ENCODE results near the gene SLC25A14.
A peak's percentile ranks its signal among the peaks of the same experiment; 100 is the strongest.
"Not testable (repeated sequence)": the region's sequence is repeated elsewhere in the genome, so short reads cannot be mapped to it uniquely, and the experiment has no call there.

The SLC25A14 gene, protein sequence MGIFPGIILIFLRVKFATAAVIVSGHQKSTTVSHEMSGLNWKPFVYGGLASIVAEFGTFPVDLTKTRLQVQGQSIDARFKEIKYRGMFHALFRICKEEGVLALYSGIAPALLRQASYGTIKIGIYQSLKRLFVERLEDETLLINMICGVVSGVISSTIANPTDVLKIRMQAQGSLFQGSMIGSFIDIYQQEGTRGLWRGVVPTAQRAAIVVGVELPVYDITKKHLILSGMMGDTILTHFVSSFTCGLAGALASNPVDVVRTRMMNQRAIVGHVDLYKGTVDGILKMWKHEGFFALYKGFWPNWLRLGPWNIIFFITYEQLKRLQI

DNA sequence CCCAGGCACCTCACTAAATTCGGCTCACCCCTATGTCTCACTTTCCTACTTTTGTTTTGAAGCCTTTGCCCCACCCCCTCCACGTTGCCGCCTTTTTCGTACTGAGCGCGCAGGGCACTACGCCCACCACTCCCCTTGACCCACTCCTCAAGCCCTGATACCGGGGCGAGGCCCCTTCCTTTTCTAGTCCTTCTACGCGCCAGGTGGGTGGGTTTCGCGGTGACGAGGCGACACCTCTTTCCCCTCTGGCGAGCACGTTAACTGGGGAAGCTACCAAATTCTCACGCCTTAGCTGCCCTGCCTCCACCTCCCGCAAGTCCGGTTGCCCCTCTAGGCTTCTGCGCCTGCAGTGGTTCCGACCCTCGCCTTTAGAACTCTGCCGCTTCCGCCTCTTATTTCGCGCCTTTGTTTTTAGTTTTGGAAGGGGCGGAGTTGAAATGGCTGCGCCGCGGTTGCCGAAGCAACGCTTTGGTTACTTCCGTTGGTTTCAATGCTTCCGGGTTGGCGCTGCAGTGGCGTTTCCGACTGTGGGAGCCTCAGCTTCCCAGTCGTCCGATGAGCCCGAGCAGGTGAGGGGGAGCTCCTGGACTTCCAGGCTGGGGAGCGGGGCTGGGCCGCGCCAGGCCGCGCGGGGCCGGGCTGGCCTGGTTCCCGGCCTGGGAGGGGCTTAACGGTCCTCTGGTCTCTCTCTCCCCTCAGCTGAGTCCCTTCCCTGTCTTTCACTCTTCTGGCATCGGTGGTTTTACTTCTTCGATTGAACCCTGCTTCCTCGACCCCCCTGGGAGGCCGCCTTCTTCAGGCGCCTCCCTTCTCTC, at the start of gene SLC25A14:
Gene SLC25A14, plus strand, starts transcription at position 512 of the 815 bp plus-strand sequence. CDS start 360 bp downstream, outside the sequence.
- DNase-seq (ENCODE audit: low read depth in 2 of 2), result peak; percentile 45 to 46

DNA sequence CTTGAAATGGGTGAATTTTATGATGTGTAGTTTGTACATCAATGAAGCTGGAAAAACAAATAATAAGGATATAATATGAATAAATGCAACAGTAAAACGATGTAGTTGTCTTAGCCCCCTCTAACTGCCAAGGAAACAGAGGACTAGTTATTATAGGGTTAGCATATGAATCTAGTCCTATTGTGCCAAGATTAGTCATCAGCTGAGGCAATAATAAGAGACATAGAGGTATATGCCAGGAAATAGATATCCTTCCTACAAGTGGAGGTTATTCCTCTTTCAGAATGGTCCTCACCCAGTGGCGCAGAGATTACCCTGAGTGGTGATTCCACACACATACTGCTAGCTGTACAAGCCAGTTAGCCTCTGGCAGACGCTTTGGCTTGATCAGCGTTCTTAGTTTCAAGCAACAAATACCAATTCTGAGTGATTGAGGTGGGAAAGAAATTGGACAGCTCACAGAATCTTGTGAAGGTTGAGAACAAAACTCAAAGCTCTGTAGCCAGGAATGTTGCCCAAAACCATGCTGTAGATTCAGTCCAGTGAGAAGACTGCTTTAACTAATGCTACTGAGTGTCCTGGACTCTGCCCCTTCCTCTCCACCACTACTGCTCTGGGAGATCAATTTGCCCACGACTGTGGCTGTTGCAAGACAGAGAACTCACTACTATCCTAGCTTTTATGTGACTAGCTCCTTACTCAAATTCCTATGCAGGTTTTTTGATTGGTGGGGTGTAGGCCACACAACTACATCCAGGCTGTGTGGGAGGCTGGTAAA, 44.0 kb upstream of the SLC25A14 start:
- DNase-seq (ENCODE audit: low read depth in 2 of 2), result no peak

DNA sequence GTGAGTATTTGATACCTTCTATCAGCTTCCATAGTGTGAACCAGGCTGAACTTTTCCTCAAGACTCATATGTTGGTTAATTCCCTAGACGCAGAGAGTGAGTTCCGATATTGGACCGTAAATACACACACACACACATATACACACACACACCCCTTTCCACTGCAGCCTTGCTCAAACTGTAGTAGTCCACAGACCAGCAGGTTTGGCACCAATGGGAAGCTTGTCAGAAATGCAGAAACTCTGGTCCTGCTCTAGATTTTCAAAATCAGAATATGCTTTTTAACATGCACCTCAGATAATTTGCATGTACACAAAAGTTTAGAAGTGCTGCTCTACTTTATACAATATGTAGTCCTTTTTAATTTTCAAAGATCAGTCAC, 43.4 kb upstream of the SLC25A14 start:
- DNase-seq (ENCODE audit: low read depth in 2 of 2), result no peak

DNA sequence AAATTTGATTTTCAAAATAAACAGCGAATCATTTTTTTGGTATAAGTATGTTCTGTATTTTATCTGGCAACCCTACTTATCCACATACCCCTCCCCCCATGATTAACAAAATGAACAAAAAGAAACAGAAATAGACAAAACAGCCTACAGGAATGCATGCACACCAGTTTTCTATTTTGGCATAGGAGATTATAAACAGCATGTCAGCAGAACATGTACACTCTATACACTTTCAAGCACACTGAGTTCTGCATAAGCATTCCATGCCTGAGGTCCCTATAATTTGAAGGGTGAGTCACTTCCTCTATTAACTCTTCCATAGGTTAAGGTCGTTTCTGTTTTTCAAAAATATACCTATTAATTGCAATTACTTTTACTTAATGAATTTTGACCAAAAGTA, 43.0 kb upstream of the SLC25A14 start:
- no peak for DNase-seq (ENCODE audit: low read depth in 2 of 2)

DNA sequence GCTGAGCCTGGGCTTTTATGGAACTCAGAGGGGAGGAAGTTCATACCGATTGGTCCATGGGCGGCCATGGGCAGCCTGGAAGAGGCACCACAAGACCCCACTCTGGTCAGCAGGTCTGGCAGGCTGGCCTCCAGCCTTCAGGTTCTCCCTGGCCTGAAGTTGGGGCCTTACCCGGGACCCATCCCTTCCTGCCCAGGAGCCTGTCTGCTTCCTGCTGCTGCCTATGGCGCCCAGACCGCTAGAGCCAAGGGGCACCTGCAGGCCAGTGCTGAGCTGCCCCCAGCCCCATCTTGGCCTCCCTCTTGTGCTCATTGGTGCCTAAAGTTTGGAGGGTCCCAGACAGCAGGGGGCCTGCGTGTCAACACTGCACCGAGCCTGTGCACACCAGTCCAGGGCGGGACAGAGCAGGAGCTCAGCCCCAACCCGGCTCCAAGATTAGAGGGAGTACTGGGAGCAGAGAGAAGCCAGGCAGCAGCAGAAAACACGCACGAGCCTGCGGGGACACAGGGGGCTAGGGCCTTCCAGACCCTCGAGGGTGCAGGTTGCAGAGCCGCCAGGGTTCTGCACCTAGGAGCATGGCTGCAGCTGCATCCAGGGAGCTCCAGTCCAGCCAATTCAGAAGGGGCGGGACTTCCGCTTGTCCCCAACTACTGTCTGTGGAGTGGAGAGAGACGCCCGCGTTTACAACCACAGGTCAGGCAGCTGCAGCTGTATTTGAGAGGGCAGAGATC, 40.3 kb upstream of the SLC25A14 start:
- no peak for DNase-seq (ENCODE audit: low read depth in 2 of 2)

DNA sequence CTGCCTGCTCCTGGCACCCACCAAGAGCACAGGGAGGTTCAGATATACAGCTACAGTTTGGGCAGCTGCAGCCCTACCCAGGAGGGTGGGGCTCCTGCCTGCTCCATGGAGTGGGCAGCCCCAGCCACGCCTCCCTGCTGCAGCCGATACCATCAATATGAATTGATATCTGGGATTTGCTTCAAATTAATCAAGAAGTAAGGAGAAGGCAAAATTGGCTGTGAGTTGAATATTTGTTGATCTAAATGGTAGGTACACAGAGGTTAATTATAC, 39.8 kb upstream of the SLC25A14 start:
- no peak for DNase-seq (ENCODE audit: low read depth in 2 of 2)

DNA sequence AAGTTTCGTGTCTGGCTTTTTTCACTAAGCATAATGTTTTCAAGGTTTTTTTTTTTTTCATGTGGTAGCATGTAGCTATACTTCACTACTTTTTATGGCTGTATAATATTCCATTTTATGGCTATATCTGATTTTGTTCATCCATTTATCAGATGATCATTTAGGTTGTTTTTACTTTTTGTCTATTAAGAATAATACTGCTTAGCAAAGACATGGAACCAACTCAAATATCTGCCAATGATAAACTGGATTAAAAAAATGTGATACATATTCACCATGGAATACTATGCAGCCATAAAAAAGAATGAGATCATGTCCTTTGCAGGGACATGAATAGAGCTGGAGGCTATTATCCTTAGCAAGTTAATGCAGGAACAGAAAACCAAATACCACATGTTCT, 38.3 kb upstream of the SLC25A14 start:
- no peak for DNase-seq (ENCODE audit: low read depth in 2 of 2)

DNA sequence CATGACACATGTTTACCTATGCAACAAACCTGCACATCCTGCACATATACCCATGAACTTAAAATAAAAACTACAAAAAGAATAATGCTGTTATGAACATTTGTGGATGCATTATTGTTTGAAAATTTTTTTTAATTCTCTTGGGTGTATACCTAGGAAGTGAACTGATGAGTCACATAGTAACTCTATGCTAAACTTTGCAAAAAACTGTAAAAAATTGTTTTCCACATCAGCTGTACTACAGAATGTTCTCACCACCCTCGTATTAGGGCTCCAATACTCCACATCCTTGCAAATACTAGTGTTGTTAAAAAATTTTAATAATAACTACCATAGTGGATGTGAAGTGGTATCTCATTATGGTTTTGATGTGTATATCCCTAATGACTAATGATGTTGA, 37.7 kb upstream of the SLC25A14 start:
- no peak for DNase-seq (ENCODE audit: low read depth in 2 of 2)

DNA sequence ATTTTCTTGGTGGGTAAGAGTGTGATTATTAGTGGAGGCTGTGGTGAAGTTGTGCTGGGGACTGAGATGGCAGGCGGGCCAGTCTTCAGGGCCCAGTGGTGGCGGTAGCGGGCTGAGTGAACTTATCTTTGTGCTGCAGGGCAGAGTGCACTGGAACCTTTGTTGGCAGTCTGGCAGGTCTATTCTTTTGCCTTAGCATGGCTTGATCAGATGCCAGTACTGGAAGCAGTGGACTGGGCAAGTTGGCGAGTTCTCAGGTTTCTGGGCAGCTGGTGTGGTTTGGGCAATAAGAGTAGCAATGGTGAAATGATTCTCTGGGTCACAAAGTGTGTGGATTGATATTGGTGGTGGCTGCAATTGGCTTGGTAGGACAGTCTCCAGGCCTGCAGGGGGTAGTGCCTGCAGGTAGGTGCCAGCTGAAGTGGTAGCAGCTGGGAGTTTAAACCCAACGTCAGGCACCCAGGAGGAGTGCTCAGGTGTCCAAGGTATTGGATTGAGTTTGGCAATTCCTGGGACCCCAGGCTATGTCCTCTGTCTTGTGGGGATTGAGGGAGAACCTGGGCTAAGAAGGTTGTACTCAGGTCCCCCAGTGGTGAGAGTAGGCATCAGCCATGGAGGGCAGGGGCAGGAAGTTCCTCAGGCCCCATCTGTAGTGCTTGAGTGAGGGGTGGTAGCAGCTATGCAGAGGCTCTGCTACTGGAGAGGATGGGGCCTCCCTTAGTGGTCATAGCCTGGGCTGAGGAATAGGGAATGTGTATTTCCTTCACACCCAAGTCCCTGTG, 34.9 kb upstream of the SLC25A14 start:
- no peak for DNase-seq (ENCODE audit: low read depth in 2 of 2)

DNA sequence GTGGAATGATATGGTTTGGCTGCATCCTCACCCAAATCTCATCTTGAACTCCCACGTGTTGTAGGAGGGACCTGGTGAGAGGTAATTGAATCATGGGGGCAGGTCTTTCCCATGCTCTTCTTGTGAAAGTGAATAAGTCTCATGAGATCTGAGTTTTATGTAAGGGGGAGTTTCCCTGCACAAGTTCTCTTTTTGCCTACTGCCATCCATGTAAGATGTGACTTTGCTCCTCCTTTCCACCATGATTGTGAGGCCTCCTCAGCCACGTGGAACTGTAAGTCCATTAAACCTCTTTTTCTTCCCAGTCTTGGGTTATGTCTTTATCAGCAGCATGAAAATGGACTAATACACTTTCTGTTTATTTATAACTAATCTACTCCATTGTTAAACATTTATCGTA, 19.8 kb upstream of the SLC25A14 start:
- not testable (repeated sequence) for DNase-seq (ENCODE audit: low read depth in 2 of 2)

DNA sequence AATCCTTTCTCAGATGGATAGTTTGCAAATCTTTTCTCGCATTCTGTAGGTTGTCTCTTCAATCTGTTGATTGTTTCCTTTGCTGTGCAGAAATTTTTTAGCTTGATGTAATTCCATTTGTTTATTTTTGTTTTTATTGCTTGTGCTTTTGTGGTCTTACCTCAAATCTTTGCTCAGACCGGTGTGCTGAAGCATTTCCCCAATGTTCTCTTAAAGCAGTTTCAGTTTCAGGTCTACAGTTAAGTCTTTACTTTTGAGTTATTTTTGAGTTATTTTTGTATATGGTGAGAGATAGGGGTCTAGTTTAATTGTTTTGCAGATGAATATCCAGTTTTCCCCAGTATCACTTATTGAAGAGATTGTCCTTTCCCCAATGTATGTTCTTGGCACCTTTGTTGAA, 18.2 kb upstream of the SLC25A14 start:
- DNase-seq (ENCODE audit: low read depth in 2 of 2), result no peak

DNA sequence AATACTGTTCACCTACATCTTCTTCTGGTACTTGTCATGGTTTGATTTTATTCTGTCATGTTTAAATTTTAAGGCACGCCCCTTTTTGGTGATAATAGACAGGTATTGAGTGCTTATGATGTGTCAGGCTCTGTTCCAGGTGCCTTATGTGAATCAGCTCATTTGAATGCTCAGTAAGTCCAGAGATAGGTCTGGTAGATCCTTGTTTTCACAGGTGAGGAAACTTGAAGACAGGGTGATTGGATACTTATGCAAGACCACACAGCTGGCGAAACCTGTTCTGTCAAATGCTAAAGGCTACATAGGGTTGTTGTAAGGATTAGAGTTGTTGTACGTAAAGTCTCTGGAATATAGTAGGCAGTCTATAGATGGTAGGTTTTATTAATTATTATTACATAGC, 9.6 kb upstream of the SLC25A14 start:
- DNase-seq (ENCODE audit: low read depth in 2 of 2), result no peak

DNA sequence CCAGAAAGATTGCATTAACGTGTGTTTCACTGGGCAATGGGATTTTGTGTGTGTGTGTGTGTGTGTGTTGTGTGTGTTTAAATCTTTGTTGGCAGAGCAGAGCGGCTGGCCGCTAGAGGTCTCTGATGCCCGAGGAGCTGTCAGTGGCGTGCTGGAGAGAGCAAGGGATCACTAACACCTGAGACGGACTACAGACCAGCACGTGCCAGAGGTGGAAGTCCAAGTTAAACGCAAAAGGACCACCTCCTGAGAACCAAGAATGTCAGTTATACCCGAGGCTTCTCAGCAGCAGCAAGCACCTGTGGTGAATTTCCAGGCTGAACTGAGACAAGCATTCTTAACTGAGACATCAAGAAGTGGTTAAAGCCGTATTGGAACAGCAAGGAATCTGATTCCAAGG, 9.0 kb upstream of the SLC25A14 start:
- DNase-seq (ENCODE audit: low read depth in 2 of 2), result peak in 1 of 2 donors; percentile 14

DNA sequence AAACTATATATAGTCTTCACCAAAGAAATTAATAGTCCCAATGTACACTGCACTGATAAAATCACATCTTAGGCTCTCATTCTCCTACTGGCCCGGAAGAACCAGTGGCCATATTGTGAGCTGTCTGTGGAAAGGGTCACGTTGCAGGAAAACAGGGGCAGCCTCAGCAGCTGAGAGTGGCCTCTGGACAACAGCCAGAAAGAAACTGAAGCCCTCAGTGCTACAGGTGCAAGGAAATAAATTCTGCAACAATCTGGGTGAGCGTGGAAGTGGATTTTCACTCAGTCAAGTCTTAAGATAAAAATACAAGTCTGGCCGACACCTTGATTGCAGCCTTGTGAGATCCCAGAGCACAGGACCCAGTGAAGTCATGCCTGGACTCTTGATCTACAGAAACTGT, 3.2 kb upstream of the SLC25A14 start:
- no peak for DNase-seq (ENCODE audit: low read depth in 2 of 2)

DNA sequence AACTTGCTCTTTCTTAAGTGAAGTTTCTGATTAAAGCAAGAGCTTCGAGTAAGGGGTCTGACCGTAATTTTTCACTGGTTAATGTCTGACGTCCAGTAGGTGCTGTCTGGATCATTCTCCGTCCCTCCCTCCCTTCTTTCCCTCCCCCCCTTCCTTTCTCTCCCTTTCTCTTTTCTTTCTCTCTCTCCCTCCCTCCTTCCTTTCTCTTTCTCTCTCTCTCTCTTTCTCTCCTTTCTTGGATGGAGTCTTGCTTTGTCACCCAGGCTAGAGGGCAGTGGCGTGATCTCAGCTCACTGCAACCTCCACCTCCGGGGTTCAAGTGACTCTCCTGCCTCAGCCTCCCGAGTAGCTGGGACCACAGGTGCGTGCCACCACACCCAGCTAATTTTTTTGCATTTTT, 850 bp upstream of the SLC25A14 start:
- DNase-seq (ENCODE audit: low read depth in 2 of 2), result not testable (repeated sequence)

DNA sequence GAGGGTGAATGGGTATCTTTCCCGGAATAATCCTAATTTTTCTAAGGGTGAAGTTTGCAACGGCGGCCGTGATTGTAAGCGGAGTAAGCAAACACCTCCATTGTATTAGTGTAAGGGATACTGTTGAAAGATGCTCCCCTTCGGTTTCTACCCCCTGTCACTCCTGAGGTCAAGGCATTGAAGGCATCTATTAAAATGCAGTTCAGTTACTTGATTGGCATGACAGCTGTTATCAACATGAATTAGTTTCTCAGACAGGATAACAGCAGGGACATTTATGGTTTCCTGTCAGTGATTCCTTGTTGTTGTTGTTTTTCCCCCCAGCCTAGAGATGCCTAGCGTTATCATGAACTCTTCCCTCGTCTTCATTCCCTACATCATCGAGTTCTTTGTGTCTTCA, 552 bp downstream of the SLC25A14 start:
- DNase-seq (ENCODE audit: low read depth in 2 of 2), result no peak

DNA sequence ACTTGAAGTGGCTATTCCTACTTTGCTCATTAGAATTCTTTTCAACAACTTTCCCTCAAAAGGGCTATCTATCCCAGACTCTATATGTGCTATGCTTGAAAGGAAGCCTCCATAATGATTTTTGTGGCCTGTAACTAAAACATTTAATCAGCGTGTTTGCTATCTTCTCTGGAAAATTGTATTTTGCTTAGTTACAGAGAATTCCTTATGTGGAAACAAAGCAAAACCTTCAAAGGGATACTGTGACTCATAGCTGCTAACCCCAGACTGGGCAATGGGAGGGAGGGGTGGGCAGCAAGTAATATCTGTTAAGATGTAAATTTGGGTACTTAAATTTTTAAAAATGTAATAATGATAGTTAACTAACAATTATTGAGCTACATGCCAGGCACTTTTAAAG, 3.7 kb downstream of the SLC25A14 start:
- DNase-seq (ENCODE audit: low read depth in 2 of 2), result no peak

DNA sequence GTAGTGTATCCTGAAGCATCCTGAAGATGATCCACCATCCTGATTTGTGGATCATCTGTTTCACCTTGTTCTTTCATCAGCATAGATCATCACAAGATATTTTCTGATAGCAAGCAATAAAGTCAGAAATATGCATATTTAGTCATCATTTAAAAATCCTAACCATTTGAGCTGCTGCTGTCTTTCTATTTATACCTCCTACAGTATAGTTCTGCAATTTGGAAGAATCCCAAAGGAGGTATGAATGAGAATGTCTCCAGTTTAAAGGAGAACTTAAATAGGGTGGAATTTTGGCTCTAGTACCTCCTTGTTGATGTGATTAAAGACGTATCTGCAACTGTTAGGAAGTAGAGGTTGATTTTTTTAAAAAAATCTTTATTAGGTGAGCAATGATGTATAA, 7.6 kb downstream of the SLC25A14 start:
- no peak for DNase-seq (ENCODE audit: low read depth in 2 of 2)

DNA sequence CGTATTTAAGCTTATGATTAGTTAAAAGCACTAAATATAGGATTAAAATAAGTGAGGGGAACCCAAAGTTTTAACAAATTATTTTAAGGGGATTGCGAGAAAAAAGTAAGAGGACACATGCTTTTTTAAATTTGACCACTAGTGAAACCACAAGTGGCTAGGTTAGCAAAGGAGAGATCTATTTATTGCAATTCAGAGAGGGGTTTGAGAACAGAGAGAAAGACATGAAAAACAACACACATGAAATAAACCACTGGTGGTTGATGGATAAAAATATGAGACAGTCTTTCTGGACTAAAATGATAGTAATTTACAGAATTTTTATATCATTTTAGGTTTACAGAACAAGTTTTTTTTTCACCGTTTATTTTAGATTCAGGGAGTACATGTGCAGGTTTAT, 11.8 kb downstream of the SLC25A14 start:
- no peak for DNase-seq (ENCODE audit: low read depth in 2 of 2)

DNA sequence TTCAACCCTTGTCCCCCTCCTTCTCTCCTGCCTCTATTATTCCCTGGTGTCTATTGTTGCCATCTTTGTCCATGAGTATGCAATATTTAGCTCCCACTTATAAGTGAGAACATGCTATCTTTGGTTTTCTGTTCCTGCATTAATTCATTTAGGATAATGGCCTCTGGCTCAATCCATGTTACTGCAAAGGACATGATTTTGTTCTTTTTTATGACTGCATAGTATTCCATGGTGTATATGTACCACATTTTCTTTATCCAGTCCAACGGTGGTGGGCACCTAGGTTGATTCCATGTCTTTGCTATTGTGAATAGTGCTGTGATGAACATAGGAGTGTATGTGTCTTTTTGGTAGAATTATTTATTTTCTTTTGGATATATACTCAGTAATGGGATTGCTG, 12.3 kb downstream of the SLC25A14 start:
- DNase-seq (ENCODE audit: low read depth in 2 of 2), result not testable (repeated sequence)

DNA sequence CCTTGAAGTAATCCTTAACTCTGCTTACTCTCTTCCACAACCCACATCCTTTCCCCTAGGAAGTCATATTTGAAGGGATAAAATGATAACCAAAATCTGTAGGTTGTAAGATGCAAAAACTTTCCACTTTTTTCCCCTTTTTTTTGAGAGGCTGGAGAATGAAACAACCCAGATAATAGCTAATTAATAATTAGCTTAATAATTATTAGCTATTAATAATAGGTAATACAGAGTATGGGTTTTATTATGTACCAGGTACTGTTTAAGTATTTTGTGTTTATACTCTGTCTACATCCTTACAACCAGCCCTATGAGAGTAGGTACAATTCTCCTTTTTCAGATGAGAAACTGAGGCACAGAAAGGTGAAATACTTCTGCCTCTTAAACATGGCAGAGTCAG, 36.4 kb downstream of the SLC25A14 start:
- no peak for DNase-seq (ENCODE audit: low read depth in 2 of 2)
